ENCODE data around the gene LPP. TPM values are rescaled to one million over a fixed set of nuclear protein-coding genes. Genes with fewer than 3 reads are reported as not detected.

LPP gene
- polyA plus RNA-seq, 3 donors, result 14.1 to 23.2 (median 15.3) TPM

GRCh38 chr3:188262488-188262887 lies 108.5 kb downstream of the LPP start:
- no peak overlapping the region for H3K27ac Mint-ChIP-seq
- H3K27me3 ChIP-seq (ENCODE audit: control insufficient read depth in 2 of 2, insufficient read depth in 2 of 2, low read length in 2 of 2), result no peaks in the 10 kb centered on the region
- no peak overlapping the region for H3K4me3 ChIP-seq (replicated peaks in 1 of 3; ENCODE audit: low read depth in 2 of 3, low read length in 3 of 3)
- no peak for TF ChIP-seq CTCF (IDR thresholded peaks at IDR 0.05)
- H3K4me2 ChIP-seq (replicated peaks; ENCODE audit: extremely low read depth, low read length, poor library complexity, severe bottlenecking), result no peak overlapping the region
- H3K4me3 Mint-ChIP-seq, result no peak overlapping the region
- intact Hi-C loops (cut with micrococcal nuclease), result no loop called here
- no peak overlapping the region for H3K9ac ChIP-seq (ENCODE audit: insufficient read depth, low read length, poor library complexity, severe bottlenecking)
- H3K36me3 ChIP-seq (replicated peaks in 1 of 2; ENCODE audit: control insufficient read depth in 1 of 2, insufficient read depth in 2 of 2, low read length in 2 of 2), result no peaks in the 10 kb centered on the region
- H3K79me2 ChIP-seq (ENCODE audit: insufficient read depth, low read length), result peaks cover 6% of the 10 kb centered on the region
- H3K9me3 Mint-ChIP-seq, result no peaks in the 10 kb centered on the region
- no peaks in the 10 kb centered on the region for H3K9me3 ChIP-seq (replicated peaks in 1 of 2; ENCODE audit: control insufficient read depth in 1 of 2, insufficient read depth in 1 of 2, low read length in 2 of 2)
- DNase-seq, result no peak
- H4K20me1 ChIP-seq (ENCODE audit: insufficient read depth, low read length), result no peaks in the 10 kb centered on the region
- H3K4me1 ChIP-seq (ENCODE audit: control insufficient read depth in 1 of 2, insufficient read depth in 2 of 2, low read length in 2 of 2), result peaks cover 0 to 9% of the 10 kb centered on the region in 2 donors
- no peaks in the 10 kb centered on the region for H3K27me3 Mint-ChIP-seq (ENCODE audit: low read depth in 3 of 3)
- H3K36me3 Mint-ChIP-seq, result peaks cover 16 to 20% of the 10 kb centered on the region in 2 donors
- peaks cover 8% of the 10 kb centered on the region for H3K4me1 Mint-ChIP-seq
- WGBS (ENCODE audit: insufficient coverage), result no CpG with 5 or more reads among the region's 5 CpGs
- no peak overlapping the region for H3K27ac ChIP-seq (ENCODE audit: low read depth in 1 of 2, low read length in 2 of 2)
- H2AFZ ChIP-seq (ENCODE audit: insufficient read depth, low read depth, low read length, poor library complexity, severe bottlenecking), result no peak overlapping the region

GRCh38 chr3:188262913-188263683 lies 109.1 kb downstream of the LPP start:
- no peaks in the 10 kb centered on the region for H3K9me3 ChIP-seq (replicated peaks in 1 of 2; ENCODE audit: control insufficient read depth in 1 of 2, insufficient read depth in 1 of 2, low read length in 2 of 2)
- no peak overlapping the region for H2AFZ ChIP-seq (ENCODE audit: insufficient read depth, low read depth, low read length, poor library complexity, severe bottlenecking)
- no peak overlapping the region for H3K27ac ChIP-seq (ENCODE audit: low read depth in 1 of 2, low read length in 2 of 2)
- no peak overlapping the region for H3K4me2 ChIP-seq (replicated peaks; ENCODE audit: extremely low read depth, low read length, poor library complexity, severe bottlenecking)
- no peaks in the 10 kb centered on the region for H3K9me3 Mint-ChIP-seq
- no peaks in the 10 kb centered on the region for H3K27me3 Mint-ChIP-seq (ENCODE audit: low read depth in 3 of 3)
- H3K36me3 Mint-ChIP-seq, result peaks cover 16 to 23% of the 10 kb centered on the region in 2 donors
- H3K27ac Mint-ChIP-seq, result no peak overlapping the region
- H3K36me3 ChIP-seq (replicated peaks in 1 of 2; ENCODE audit: control insufficient read depth in 1 of 2, insufficient read depth in 2 of 2, low read length in 2 of 2), result no peaks in the 10 kb centered on the region
- no peaks in the 10 kb centered on the region for H4K20me1 ChIP-seq (ENCODE audit: insufficient read depth, low read length)
- peaks cover 3% of the 10 kb centered on the region for H3K4me1 Mint-ChIP-seq
- WGBS (ENCODE audit: insufficient coverage), result 100% methylated on average over 2 of the region's 8 CpGs
- intact Hi-C loops (cut with micrococcal nuclease), result no loop called here
- no peak overlapping the region for H3K9ac ChIP-seq (ENCODE audit: insufficient read depth, low read length, poor library complexity, severe bottlenecking)
- H3K79me2 ChIP-seq (ENCODE audit: insufficient read depth, low read length), result peaks cover 6% of the 10 kb centered on the region
- no peak overlapping the region for H3K4me3 ChIP-seq (replicated peaks in 1 of 3; ENCODE audit: low read depth in 2 of 3, low read length in 3 of 3)
- TF ChIP-seq CTCF (IDR thresholded peaks at IDR 0.05), result no peak
- no peaks in the 10 kb centered on the region for H3K27me3 ChIP-seq (ENCODE audit: control insufficient read depth in 2 of 2, insufficient read depth in 2 of 2, low read length in 2 of 2)
- peaks cover 0 to 3% of the 10 kb centered on the region in 2 donors for H3K4me1 ChIP-seq (ENCODE audit: control insufficient read depth in 1 of 2, insufficient read depth in 2 of 2, low read length in 2 of 2)
- no peak for DNase-seq
- no peak overlapping the region for H3K4me3 Mint-ChIP-seq

All from CD14-positive monocyte (primary cell).